ENCODE results near the gene GPATCH2. TPM values are rescaled to one million over a fixed set of nuclear protein-coding genes. Genes with fewer than 3 reads are reported as not detected.
"Not testable (repeated sequence)": the region's sequence is repeated elsewhere in the genome, so short reads cannot be mapped to it uniquely, and the experiment has no call there.

GPATCH2 gene
- total and polyA plus RNA-seq, 2 donors (not counting 1 experiment from before 2014, with no cell fraction given), result 4.7 to 14.7 TPM

- CTCF ChIA-PET, result no interaction called here
- Histone ChIP-seq H3K9ac (ENCODE audit: low read length) (no peak overlapping the region), H3K27ac (ENCODE audit: low read length in 2 of 2) (no peak overlapping the region), H3K79me2 (ENCODE audit: control insufficient read depth, insufficient read depth, low read length) (no peaks in the 10 kb centered on the region), H3K4me2 (replicated peaks; ENCODE audit: low read depth, low read length, poor library complexity, severe bottlenecking) (no peak overlapping the region), H2AFZ (ENCODE audit: insufficient read depth, low read depth, low read length, poor library complexity, severe bottlenecking) (no peak overlapping the region), H3K4me1 (ENCODE audit: control insufficient read depth in 2 of 2, insufficient read depth in 2 of 2, low read length in 2 of 2) (no peaks in the 10 kb centered on the region), H3K9me3 (ENCODE audit: control extremely low read depth in 1 of 3, control insufficient read depth in 2 of 3, insufficient read depth in 1 of 3, low read length in 2 of 3) (no peaks in the 10 kb centered on the region), H3K27me3 (replicated peaks in 1 of 4; ENCODE audit: control extremely low read depth in 1 of 4, control insufficient read depth in 3 of 4, insufficient read depth in 4 of 4, low read length in 3 of 4) (no peaks in the 10 kb centered on the region), H3K36me3 (replicated peaks in 1 of 2; ENCODE audit: control extremely low read depth in 1 of 2, control insufficient read depth in 1 of 2, extremely low read depth in 1 of 2, insufficient read depth in 2 of 2, low read length in 1 of 2) (peaks cover 0 to 1% of the 10 kb centered on the region in 2 experiments), H3K4me3 (ENCODE audit: control extremely low read depth in 1 of 5, extremely low read depth in 1 of 5, insufficient read depth in 1 of 5, low read depth in 2 of 5, low read length in 4 of 5) (no peak overlapping the region), H4K20me1 (ENCODE audit: control insufficient read depth, insufficient read depth, low read length, poor library complexity, severe bottlenecking) (no peaks in the 10 kb centered on the region)
- H3K9me3 Mint-ChIP-seq (ENCODE audit: insufficient read depth), result no peaks in the 10 kb centered on the region
- no peak for DNase-seq
- TF ChIP-seq CTCF (IDR thresholded peaks at IDR 0.05), result no peak
- no peak for TF ChIP-seq EZH2 (IDR thresholded peaks at IDR 0.05; ENCODE audit: borderline replicate concordance, insufficient read depth, low read depth, low read length, poor library complexity, severe bottlenecking)
- H3K4me1 Mint-ChIP-seq, result no peaks in the 10 kb centered on the region
- no peak overlapping the region for H3K4me3 Mint-ChIP-seq
- intact Hi-C loops (cut with micrococcal nuclease), result no loop called here
- no peak for ATAC-seq (ENCODE audit: low read depth)
- H3K27ac Mint-ChIP-seq, result no peak overlapping the region
- H3K27me3 Mint-ChIP-seq, result no peaks in the 10 kb centered on the region
- POLR2A ChIA-PET, result no interaction called here
- no CpG with 5 or more reads among the region's 4 CpGs for WGBS (ENCODE audit: insufficient coverage)
These were observed 105.9 kb downstream of the GPATCH2 start for GRCh38 chr1:217524787-217525520.

GRCh38 chr1:217523921-217524320 is 107.0 kb downstream of the GPATCH2 start:
- no CpG with 5 or more reads among the region's 28 CpGs for WGBS (ENCODE audit: insufficient coverage)
- intact Hi-C loops (cut with micrococcal nuclease); CTCF ChIA-PET: not testable (repeated sequence)

More at GRCh38 chr1:217523921-217524320, 107.0 kb downstream of the GPATCH2 start:
- H3K9ac ChIP-seq (ENCODE audit: low read length); H3K4me1 ChIP-seq (ENCODE audit: control insufficient read depth in 2 of 2, insufficient read depth in 2 of 2, low read length in 2 of 2); H3K4me3 ChIP-seq (ENCODE audit: control extremely low read depth in 1 of 5, extremely low read depth in 1 of 5, insufficient read depth in 1 of 5, low read depth in 2 of 5, low read length in 4 of 5); DNase-seq; H4K20me1 ChIP-seq (ENCODE audit: control insufficient read depth, insufficient read depth, low read length, poor library complexity, severe bottlenecking); H3K27ac Mint-ChIP-seq; POLR2A ChIA-PET; H3K9me3 Mint-ChIP-seq (ENCODE audit: insufficient read depth); H3K4me1 Mint-ChIP-seq; ATAC-seq (ENCODE audit: low read depth); H3K79me2 ChIP-seq (ENCODE audit: control insufficient read depth, insufficient read depth, low read length); H3K36me3 ChIP-seq (replicated peaks in 1 of 2; ENCODE audit: control extremely low read depth in 1 of 2, control insufficient read depth in 1 of 2, extremely low read depth in 1 of 2, insufficient read depth in 2 of 2, low read length in 1 of 2); H3K4me3 Mint-ChIP-seq; H2AFZ ChIP-seq (ENCODE audit: insufficient read depth, low read depth, low read length, poor library complexity, severe bottlenecking); H3K27me3 ChIP-seq (replicated peaks in 1 of 4; ENCODE audit: control extremely low read depth in 1 of 4, control insufficient read depth in 3 of 4, insufficient read depth in 4 of 4, low read length in 3 of 4); H3K27ac ChIP-seq (ENCODE audit: low read length in 2 of 2); H3K27me3 Mint-ChIP-seq; H3K4me2 ChIP-seq (replicated peaks; ENCODE audit: low read depth, low read length, poor library complexity, severe bottlenecking); H3K9me3 ChIP-seq (ENCODE audit: control extremely low read depth in 1 of 3, control insufficient read depth in 2 of 3, insufficient read depth in 1 of 3, low read length in 2 of 3): not testable (repeated sequence)
